ENCODE results near the gene RTN1. TPM values are rescaled to one million over a fixed set of nuclear protein-coding genes. Genes with fewer than 3 reads are reported as not detected.

RTN1 gene
- total RNA-seq, 1 donor from 2014 or later: not detected

- intact Hi-C loops (cut with micrococcal nuclease): no loop called here
- TF ChIP-seq CTCF (IDR thresholded peaks at IDR 0.05): no peak
- no peaks in the 10 kb centered on the region for H3K36me3 Mint-ChIP-seq (ENCODE audit: low read depth)
- no peaks in the 10 kb centered on the region for H3K4me1 Mint-ChIP-seq
- CTCF ChIA-PET: no interaction called here
- H3K27me3 Mint-ChIP-seq: peaks cover 2% of the 10 kb centered on the region
- ATAC-seq (ENCODE audit: low read depth) (no peak), DNase-seq (no peak)
- POLR2A ChIA-PET: no interaction called here
- no peak overlapping the region for H3K4me3 Mint-ChIP-seq
- H3K9me3 Mint-ChIP-seq: no peaks in the 10 kb centered on the region
- H3K27ac Mint-ChIP-seq: no peak overlapping the region
These were observed 59.5 kb downstream of the RTN1 start for GRCh38 chr14:59811073-59811472.

GRCh38 chr14:59803052-59803540, 67.5 kb downstream of the RTN1 start:
- CTCF ChIA-PET: no interaction called here
- no peaks in the 10 kb centered on the region for H3K9me3 Mint-ChIP-seq
- H3K4me1 Mint-ChIP-seq: no peaks in the 10 kb centered on the region
- ATAC-seq (ENCODE audit: low read depth) (no peak), DNase-seq (no peak)
- no peak overlapping the region for H3K4me3 Mint-ChIP-seq
- no peak overlapping the region for H3K27ac Mint-ChIP-seq
- H3K27me3 Mint-ChIP-seq: peaks cover 8% of the 10 kb centered on the region
- POLR2A ChIA-PET: no interaction called here
- intact Hi-C loops (cut with micrococcal nuclease): no loop called here
- H3K36me3 Mint-ChIP-seq (ENCODE audit: low read depth): no peaks in the 10 kb centered on the region
- no peak for TF ChIP-seq CTCF (IDR thresholded peaks at IDR 0.05)

- intact Hi-C loops (cut with micrococcal nuclease): no loop called here
- DNase-seq (no peak), ATAC-seq (ENCODE audit: low read depth) (no peak)
- peaks cover 2% of the 10 kb centered on the region for H3K27me3 Mint-ChIP-seq
- no peaks in the 10 kb centered on the region for H3K9me3 Mint-ChIP-seq
- H3K27ac Mint-ChIP-seq: no peak overlapping the region
- POLR2A ChIA-PET: no interaction called here
- H3K4me1 Mint-ChIP-seq: no peaks in the 10 kb centered on the region
- no peak overlapping the region for H3K4me3 Mint-ChIP-seq
- CTCF ChIA-PET: no interaction called here
- H3K36me3 Mint-ChIP-seq (ENCODE audit: low read depth): no peaks in the 10 kb centered on the region
- TF ChIP-seq CTCF (IDR thresholded peaks at IDR 0.05): no peak
These were observed 82.4 kb downstream of the RTN1 start for GRCh38 chr14:59788176-59788575.

GRCh38 chr14:59787045-59787674, 83.4 kb downstream of the RTN1 start:
- no peaks in the 10 kb centered on the region for H3K9me3 Mint-ChIP-seq
- TF ChIP-seq CTCF (IDR thresholded peaks at IDR 0.05): no peak
- no peak overlapping the region for H3K4me3 Mint-ChIP-seq
- ATAC-seq (ENCODE audit: low read depth): no peak
- no peak for DNase-seq
- no peaks in the 10 kb centered on the region for H3K4me1 Mint-ChIP-seq
- no peaks in the 10 kb centered on the region for H3K36me3 Mint-ChIP-seq (ENCODE audit: low read depth)
- intact Hi-C loops (cut with micrococcal nuclease): no loop called here
- no peak overlapping the region for H3K27ac Mint-ChIP-seq
- H3K27me3 Mint-ChIP-seq: no peaks in the 10 kb centered on the region
- POLR2A ChIA-PET: no interaction called here
- CTCF ChIA-PET: no interaction called here

- no peak for TF ChIP-seq CTCF (IDR thresholded peaks at IDR 0.05)
- H3K27ac Mint-ChIP-seq: no peak overlapping the region
- ATAC-seq (ENCODE audit: low read depth) (no peak), DNase-seq (no peak)
- no peaks in the 10 kb centered on the region for H3K36me3 Mint-ChIP-seq (ENCODE audit: low read depth)
- POLR2A ChIA-PET: no interaction called here
- H3K27me3 Mint-ChIP-seq: no peaks in the 10 kb centered on the region
- intact Hi-C loops (cut with micrococcal nuclease): no loop called here
- no peaks in the 10 kb centered on the region for H3K4me1 Mint-ChIP-seq
- CTCF ChIA-PET: no interaction called here
- no peak overlapping the region for H3K4me3 Mint-ChIP-seq
- H3K9me3 Mint-ChIP-seq: no peaks in the 10 kb centered on the region
These were observed 84.9 kb downstream of the RTN1 start for GRCh38 chr14:59785629-59786028.

All from activated B cell treated with CpG ODN at 0.5 μM for 24 hours (primary cell).